Ovary (tissue), 3 donors: ENCODE results near the gene IL36B.

Source experiments
- CTCF ChIP-seq, 3 donors: fragments of 450-650 bp in 2 of 3; fragments of 200-600 bp in 1 of 3; IDR thresholded peaks; one replicate each; pipeline versions ENCODE4 v1.5.1 to v1.8.0; 2016 to 2022; ENCODE audit warnings: antibody characterized with exemption in 3 of 3, mild to moderate bottlenecking in 1 of 3
- EP300 ChIP-seq: sonication (generic); formaldehyde crosslinking; IDR thresholded peaks from one replicate; pipeline ENCODE4 v1.6.1; 2017; ENCODE audit warnings: antibody characterized with exemption
- POLR2A ChIP-seq: fragments of 450-650 bp; IDR thresholded peaks from one replicate; pipeline ENCODE4 v1.6.1; 2017; ENCODE audit warnings: antibody characterized with exemption, mild to moderate bottlenecking, moderate library complexity
- donor health status: DM: no; HTN: no; CAD: no.

- TF ChIP-seq CTCF (IDR thresholded peaks at IDR 0.05) (no peak), POLR2A (no peak), EP300 (no peak)
Observed at GRCh38 chr2:113002677-113003076, 50.0 kb downstream of the IL36B start.
